ENCODE data around the gene ACTN1.
"Not testable (repeated sequence)": the region's sequence is repeated elsewhere in the genome, so short reads cannot be mapped to it uniquely, and the experiment has no call there.

Gene ACTN1

DNA sequence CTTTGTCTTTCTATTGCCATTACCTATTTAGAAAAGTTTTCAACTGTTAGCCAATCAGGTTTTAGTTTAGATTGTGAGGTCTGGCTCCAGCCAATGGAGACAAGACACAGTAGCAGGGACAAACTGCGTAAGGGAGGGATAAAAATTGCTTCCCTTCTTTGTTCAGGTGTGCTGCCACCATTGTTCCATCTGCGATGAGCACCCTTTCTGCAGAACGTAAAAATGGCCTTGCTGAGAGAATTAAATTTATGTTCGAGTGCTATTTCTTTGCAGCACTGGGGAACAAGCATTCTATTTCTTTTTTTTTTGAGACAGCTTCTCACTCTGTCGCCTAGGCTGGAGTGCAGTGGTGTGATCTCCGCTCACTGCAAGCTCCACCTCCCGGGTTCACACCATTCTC is 126.6 kb downstream of the ACTN1 start:
- DNase-seq, result not testable (repeated sequence)

DNA sequence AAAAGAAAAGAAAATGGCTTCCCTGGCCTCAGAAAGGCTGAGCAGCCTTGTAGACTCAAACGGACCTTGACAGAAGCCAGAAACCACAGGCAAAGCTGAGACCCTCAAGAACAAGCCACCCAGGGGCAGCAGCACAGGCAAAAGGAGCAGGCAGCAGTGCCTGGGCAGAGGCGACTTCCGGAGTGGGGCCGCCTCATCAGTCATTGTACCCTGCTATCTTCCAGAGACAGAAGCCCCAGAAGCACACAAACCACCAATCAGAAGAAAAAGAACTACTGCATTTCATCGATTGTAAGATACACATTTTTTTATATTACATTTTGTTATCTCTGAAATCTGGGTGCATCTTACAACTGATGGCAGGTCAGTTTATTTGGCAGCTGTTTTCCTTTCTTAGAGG is 128.0 kb downstream of the ACTN1 start:
- no peak for DNase-seq

DNA sequence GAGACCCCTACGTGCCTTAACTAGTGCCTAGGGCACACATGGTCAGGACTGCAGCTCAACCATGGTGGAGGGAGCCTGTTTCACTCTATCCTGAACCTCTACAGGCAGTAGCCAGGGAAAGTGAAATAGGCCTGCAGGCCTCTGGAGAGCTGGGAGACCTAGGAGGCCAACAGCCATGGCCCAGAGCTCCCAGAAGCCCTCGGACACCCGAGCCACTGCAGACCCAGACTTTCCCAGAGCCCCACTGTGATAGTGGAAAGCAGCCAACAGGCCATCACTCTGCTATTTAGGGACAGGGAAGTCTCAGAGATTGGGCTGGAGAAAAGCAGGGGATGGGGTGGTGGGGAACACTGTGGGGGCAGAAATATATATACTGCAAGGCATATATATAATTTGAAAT is 129.7 kb downstream of the ACTN1 start:
- no peak for DNase-seq

DNA sequence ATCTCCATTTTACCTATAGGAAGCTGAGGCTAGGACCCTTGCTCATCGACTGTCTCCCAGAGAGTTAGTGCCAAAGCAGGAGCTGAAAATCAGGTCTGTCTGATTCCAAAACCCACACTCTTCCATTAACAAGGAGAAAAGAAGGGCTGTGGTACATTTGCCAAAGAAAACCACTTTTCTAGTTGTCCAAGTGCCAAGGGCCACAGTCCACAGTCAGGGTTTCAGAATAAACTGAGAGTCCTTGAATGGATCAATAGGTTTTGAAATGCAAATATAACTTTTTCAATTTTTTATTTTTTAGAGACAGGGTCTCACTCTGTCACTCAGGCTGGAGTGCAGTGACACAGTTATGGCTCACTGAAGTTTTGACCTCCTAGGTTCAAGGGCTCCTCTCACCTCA is 130.8 kb downstream of the ACTN1 start:
- no peak for DNase-seq

DNA sequence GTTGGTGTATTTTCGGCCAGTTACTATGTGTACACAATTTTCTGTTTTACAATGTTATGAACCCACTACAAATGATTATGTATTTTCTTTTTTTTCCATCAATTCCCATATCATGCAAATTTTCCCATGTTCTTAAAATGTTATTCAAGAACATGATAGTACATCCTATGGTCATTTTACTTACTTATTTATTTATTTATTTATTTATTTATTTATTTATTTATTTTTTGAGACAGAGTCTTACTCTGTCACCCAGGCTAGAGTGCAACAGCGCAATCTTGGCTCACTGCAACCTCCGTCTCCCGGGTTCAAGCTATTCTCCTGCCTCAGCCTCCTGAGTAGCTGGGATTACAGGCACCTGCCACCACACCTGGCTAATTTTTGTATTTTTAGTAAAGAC is 131.5 kb downstream of the ACTN1 start:
- DNase-seq, result not testable (repeated sequence)

DNA sequence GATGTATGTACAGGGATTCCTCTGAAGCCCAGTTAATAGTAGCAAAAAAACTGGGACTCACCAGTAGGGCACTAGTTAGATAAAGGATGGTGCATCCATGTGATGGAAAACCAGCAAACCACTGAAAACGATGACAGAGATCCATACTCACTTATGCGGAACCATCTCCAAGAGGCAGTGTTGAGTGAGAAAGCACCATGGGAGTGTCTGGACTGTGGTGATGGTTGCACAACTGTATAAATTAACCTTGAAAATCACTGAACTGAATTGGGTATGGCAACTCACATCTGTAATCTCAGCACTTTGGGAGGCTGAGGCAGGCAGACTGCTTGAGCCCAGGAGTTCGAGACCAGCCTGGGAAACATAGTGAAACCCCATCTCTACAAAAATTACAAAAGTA is 132.6 kb downstream of the ACTN1 start:
- DNase-seq, result no peak

DNA sequence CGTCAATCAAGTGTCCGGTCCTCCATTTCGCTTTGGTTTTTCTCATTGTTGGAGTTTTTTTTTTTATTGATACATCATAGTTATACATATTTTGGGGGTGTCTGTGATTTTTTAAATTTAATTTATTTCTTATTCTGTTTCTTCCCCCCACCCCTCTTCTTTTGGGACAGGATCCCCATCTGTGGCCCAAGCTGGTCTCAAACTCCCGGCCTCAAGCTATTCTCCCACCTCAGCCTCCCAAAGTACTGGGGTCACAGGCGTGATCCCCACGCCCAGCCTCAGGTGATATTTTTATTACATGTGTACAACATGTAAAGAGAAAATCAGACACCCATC is 134.9 kb downstream of the ACTN1 start:
- no peak for DNase-seq

DNA sequence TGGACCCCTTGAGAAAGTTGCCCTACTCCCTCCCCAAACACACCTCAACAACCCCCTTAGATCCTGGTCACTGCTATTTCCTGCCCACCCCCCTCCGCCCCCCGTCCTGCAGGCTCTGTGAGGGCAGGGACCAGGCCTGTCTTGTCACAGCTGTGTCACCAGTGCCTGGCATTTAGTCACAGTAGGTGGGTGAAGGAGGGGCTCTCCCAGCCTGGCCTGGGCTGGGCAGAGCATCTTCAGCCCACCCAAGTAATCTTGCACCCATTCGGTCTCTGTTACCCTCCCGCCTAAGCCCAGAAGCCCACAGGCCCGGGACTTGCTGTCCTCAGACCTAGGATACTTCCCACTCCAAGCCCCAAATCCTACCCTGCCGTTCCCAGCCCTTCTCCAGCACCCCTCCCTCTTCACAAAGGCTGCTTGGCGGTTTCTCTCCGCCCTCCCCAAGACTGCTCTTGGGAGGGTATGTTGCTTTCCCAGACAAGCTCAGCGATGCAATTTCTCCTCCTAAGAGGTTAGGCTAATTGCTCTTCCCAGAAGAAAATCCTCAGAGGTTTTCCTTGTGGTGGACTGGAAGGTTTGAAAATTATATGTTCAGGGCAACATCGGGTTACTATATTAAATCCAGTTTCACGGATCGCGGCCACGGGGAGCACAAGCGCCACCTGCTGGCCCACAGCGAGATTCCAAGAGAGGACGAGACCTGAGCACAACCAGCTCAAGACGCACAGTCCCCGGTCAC is 135.5 kb downstream of the ACTN1 start:
- peak; percentile 66 for DNase-seq

DNA sequence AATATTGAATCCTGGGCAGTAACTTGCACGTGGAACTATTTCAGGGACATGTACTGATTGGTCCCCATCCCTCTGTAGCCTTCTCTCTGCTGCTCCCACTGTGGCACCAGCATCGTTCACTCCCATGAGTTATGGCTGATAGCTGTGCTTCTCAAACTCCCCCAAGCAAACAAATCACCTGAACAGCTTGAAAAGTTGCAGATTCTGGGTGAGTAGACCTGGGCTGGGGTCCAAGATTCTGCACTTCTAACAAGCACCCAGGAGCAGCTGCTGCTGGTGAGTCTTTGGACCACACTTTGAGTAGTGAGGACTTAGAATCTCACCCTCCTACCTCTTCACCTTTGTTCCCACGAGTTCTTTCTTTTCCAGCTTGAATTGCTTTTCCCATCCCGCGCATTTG is 136.8 kb downstream of the ACTN1 start:
- DNase-seq, result no peak

DNA sequence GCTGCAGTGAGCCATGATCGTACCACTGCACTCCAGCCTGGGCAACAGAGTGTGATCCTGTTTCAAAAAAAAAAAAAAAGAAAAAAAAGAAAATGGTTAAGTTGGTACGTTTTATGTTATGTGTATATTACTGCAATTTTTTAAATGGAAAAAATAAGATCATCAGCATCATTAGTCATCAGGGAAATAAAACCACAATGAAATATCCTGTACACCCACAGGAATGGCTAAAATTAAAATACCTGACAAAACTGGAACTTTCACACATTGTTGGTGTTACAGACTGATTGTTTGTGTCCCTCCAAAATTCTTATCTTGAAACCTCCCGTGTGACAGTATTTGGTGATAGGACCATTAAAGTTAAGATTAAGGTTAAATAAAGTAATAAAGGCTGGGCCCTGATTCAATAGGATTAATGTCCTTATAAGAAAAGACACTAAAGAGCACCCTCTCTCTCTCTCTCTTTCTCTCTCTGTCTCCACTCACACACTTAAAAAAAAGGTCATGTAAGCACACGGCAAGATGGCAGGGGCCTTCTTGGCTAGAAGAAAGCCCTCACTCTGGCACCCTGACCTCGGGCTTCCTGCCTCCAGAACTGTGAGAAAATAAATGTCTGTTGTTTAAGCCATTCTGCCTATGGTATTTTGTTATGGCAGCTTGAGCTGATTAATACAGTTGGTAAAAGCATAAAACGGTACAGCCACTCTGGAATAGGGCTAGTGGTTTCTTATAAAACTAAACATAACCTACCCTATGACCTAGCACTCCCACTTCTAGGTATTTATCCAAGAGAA is 137.9 kb downstream of the ACTN1 start:
- no peak for DNase-seq

DNA sequence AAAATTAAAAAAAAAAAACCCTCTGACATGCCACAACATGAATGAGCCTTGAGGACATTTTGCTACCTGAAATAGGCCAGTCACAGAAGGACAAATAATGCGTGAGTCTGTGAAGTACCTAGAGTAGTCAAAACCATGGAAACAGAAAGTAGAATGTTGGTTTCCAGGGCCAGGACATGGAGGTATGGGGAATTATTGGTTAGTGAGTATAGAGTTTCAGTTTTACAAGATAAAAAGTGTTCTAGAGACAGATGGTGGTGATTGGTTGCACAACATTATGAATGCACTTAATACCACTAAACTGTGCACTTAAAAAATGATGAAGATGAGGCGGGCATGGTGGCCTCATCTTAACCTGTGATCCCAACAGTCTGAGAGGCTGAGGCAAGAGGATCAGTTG is 138.6 kb downstream of the ACTN1 start:
- no peak for DNase-seq

DNA sequence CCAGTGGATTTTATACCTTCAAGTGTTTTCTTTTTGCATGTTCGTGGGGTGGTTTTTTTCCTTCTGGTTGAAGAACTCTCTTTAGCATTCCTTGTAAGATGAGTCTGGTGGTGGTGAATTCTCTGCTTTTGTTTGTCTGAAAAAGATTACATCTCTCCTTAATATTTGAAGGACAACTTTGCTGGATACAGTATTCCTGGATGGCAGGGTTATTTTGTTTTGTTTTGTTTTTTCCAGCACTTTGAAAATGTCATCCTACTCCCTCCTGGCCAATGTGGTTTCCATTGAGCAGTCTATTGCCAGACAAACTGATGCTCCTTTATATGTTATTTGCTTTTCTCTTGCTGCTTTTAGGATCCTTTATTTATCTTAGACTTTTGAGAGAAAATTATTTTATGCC is 143.0 kb downstream of the ACTN1 start:
- no peak for DNase-seq

DNA sequence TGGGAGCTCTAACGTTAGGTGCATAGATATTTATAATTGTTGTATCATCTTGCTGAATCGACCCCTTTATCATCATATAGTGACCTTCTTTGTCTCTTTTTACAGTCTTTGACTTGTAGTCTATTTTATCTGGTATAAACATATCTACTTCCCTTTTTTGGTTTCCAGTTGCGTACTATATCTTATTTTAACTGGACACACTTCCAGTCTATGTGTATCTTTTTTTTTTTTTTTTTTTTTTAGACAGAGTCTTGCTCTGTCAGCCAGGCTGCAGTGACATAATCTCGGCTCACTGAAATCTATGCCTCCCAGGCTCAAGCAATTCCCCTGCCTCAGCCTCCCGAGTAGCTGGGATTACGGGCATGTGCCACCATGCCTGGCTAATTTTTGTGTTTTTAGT is 144.3 kb downstream of the ACTN1 start:
- DNase-seq, result no peak

DNA sequence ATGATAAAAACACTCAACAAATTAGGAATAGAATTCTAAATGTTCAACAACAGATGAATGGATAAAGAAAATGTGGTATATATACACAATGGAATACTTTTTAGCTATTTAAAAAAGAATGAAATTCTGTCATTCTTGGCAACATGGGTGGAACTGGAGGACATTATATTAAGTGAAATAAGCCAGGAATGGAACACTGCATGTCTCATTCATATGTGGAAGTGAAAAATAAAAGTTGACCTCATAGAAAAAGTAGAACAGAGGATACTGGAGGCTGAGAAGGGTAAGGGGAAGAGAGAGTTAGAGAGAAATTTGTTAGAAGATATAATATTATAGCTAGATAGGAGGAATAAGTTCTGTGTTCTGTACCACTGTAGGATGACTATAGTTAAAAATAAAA is 150.4 kb downstream of the ACTN1 start:
- DNase-seq, result no peak

DNA sequence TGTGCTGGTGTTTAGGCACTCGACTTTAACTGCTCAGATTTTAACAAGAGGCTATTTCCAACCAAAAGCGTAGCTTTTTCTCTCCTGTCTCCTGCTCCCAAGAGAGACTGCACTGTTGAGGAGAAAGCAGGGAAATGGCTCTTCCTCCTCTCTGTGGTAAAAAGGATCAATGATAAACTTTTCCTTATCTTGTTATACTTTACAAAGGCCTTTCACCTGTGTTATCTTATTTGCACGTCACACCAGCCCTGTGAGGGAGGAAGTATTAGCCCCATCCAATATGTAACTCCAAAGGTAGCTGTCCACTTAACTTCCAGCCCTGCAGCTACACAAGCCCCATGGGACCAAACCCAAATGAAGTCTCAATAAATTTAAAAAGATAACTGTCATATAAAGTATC is 153.4 kb downstream of the ACTN1 start:
- DNase-seq, result no peak

DNA sequence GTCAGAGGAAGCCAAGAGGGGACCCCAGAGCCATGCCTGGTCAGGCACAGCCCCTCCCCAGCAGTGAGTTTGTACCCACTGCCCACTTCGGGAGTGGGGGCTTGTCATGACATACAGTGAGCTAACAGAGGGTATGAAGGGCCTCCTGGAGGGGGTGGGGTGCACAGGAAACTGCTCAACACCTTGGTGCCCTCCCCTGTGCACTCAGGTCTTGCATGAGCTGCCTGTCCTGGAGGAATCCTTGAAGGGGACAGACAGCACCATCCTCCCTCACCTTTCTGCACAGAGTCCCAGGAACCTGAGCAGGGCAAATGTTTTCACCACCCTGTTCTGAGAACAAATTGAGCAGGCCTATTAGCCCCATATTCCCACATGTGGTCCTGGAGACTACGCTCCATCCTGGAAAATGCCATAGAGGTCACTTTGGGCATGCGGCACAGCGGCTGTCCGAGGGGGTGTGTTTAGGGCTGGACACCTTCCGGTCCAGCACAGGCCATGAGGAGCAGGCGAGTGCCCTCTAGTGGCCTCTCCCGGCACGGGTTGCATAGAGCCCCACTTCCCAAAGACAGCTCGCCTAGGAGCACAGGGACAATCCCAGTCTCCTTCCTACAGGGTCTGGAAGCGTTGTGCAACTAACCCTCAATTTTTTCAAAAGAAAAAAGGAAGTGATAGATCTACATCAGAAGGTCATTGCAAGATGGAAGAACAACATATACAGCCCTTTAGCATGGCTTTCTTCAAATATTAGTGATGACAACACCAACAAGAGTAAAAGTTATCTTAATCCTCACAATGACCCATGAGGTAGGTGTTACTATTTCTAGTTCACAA is 154.4 kb downstream of the ACTN1 start:
- DNase-seq, result no peak

DNA sequence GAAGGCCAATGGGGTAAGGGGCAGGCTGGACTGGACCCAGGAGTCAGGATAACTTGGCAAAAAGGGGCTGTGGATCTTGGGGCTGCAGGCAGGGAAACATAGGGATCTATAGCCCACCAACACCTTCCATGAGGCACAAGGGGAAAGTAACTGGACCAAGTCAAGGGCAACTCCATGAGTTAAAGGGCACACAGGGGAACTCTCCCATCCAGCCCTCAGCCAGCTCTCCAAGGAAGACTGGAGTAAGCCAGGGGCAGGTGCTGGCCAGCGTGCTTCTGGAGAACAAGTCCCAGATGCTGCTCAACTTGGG is 154.9 kb downstream of the ACTN1 start:
- no peak for DNase-seq

Data from CD4-positive, alpha-beta T cell treated with Interferon gamma for 1 hour (primary cell).